Kidney epithelial cell (primary cell): ENCODE data around the gene SUOX. TPM values are rescaled to one million over a fixed set of nuclear protein-coding genes. Genes with fewer than 3 reads are reported as not detected.
"Not testable (repeated sequence)": the region's sequence is repeated elsewhere in the genome, so short reads cannot be mapped to it uniquely, and the experiment has no call there.

ENCODE experiments used
- DNase-seq: peaks from one replicate; pipeline ENCODE4 v3.0.0-alpha.2; 2010; ENCODE audit warnings: low read depth
- H3K27me3 ChIP-seq: 2 replicates; pipeline ENCODE4 v1.6.0; 2011; ENCODE audit warnings: low read length; ENCODE audit not compliant: control insufficient read depth, insufficient read depth
- H3K36me3 ChIP-seq: 2 replicates; pipeline ENCODE4 v1.5.1; 2011; ENCODE audit warnings: low read length; ENCODE audit not compliant: control insufficient read depth, insufficient read depth
- H3K4me3 ChIP-seq: 2 replicates; pipeline ENCODE4 v1.5.1; 2011; ENCODE audit warnings: low read depth, mild to moderate bottlenecking, control low read depth, low read length
- CTCF ChIP-seq: IDR thresholded peaks from 2 replicates; pipeline ENCODE4 v1.5.1; 2011; ENCODE audit warnings: mild to moderate bottlenecking, moderate library complexity, low read length, control low read depth, inconsistent platforms; ENCODE audit not compliant: insufficient read depth, poor library complexity, severe bottlenecking
- total RNA-seq: library from RNA; depleted of rRNA; stranded (reverse); fragments of >200 nt; gene quantifications from 2 replicates; pipeline ENCODE4 v1.2.3, GENCODE V29; 2015

The SUOX gene
- total RNA-seq, 1 donor from 2014 or later: 18.0 TPM

- Histone ChIP-seq H3K27me3 (no peaks in the 10 kb centered on the region), H3K36me3 (peaks cover 2% of the 10 kb centered on the region), H3K4me3 (peak overlapping the region; percentile 28)
- no peak for DNase-seq
- no peak for TF ChIP-seq CTCF
These were observed 44.0 kb downstream of the SUOX start for GRCh38 chr12:56040963-56041551.

GRCh38 chr12:56041552-56042429, 44.7 kb downstream of the SUOX start, which contains the start of gene RPS26:
RPS26 (plus strand) TSS chr12:56041918; CDS start chr12:56042167, 249 bp downstream.
- peak; percentile 59 for TF ChIP-seq CTCF
- H3K4me3 ChIP-seq: peak within 1 kb of the TSS; percentile 90
- peak; percentile 98 for DNase-seq
- no peaks in the 10 kb centered on the region for H3K27me3 ChIP-seq
- peaks cover 2% of the 10 kb centered on the region for H3K36me3 ChIP-seq

GRCh38 chr12:56042430-56042813, 45.3 kb downstream of the SUOX start:
- H3K36me3 ChIP-seq, H3K27me3 ChIP-seq, DNase-seq: not testable (repeated sequence)
- H3K4me3 ChIP-seq: peak overlapping the region; percentile 90

- TF ChIP-seq CTCF: no peak
These were observed 45.8 kb downstream of the SUOX start for GRCh38 chr12:56042843-56043242.

GRCh38 chr12:56046027-56046780, 49.1 kb downstream of the SUOX start:
- no peak overlapping the region for H3K4me3 ChIP-seq
- DNase-seq: no peak
- no peak for TF ChIP-seq CTCF
- peaks cover 2% of the 10 kb centered on the region for H3K36me3 ChIP-seq
- no peaks in the 10 kb centered on the region for H3K27me3 ChIP-seq

More at GRCh38 chr12:56042843-56043242, 45.8 kb downstream of the SUOX start:
- no peaks in the 10 kb centered on the region for H3K27me3 ChIP-seq
- DNase-seq: no peak
- peaks cover 2% of the 10 kb centered on the region for H3K36me3 ChIP-seq
- peak overlapping the region; percentile 90 for H3K4me3 ChIP-seq

- no peak for DNase-seq
- H3K36me3 ChIP-seq: no peaks in the 10 kb centered on the region
- TF ChIP-seq CTCF: no peak
- no peaks in the 10 kb centered on the region for H3K27me3 ChIP-seq
- H3K4me3 ChIP-seq: no peak overlapping the region
These were observed 56.4 kb downstream of the SUOX start for GRCh38 chr12:56053407-56053893.
